HCT116 (cell line): ENCODE results near the gene CRMP1. TPM values are rescaled to one million over a fixed set of nuclear protein-coding genes. Genes with fewer than 3 reads are reported as not detected.

Experiments used
- ATAC-seq: fragments of 200-7000 bp; cut with Tn5 transposase; 2 replicates; pipeline ENCODE4 v1.9.1; 2020; ENCODE audit warnings: mild to moderate bottlenecking, moderate library complexity
- BruUV-seq: library from RNA; stranded (reverse); fragments of 400-500 nt; replicated peaks from 2 replicates; lab custom pipeline; 2021; lab: Mats Ljungman, UMichigan
- CTCF ChIA-PET: fragments of 300-600 bp; sonication (Branson Sonifier 250); formaldehyde crosslinking; loops from one replicate; lab custom pipeline; 2021; ENCODE audit warnings: antibody characterized with exemption; lab: Charles Lee
- POLR2A ChIA-PET: fragments of 300-600, 350-600 bp; sonication (Branson Sonifier 250); formaldehyde crosslinking; loops from one replicate; lab custom pipeline; 2021; ENCODE audit warnings: antibody characterized with exemption; lab: Charles Lee
- RAD21 ChIA-PET, 2 experiments: fragments of 300-600 bp; sonication (Branson Sonifier 250); formaldehyde crosslinking; loops; one replicate each; lab custom pipeline; 2023; ENCODE audit warnings: low total read pairs in 2 of 2; ENCODE audit not compliant: uncharacterized antibody in 2 of 2, unreplicated experiment in 2 of 2, low non-redundant PET in 1 of 2; lab: Charles Lee
- DNase-seq: peaks from one replicate; pipeline ENCODE4 v3.0.0-alpha.2; 2010; ENCODE audit warnings: low read depth, low spot score
- H2AFZ ChIP-seq: fragments of 200-600 bp; shearing (Covaris generic), sonication (generic); 2 replicates; pipeline ENCODE4 v1.6.1; 2017; ENCODE audit warnings: low read depth, mixed run types, mixed read lengths, antibody characterized with exemption, low read length; ENCODE audit not compliant: poor library complexity, severe bottlenecking
- H3K27ac ChIP-seq: 2 replicates; pipeline ENCODE4 v1.5.1; 2012; ENCODE audit warnings: low read depth, low read length
- H3K27me3 ChIP-seq: fragments of 200-600 bp; sonication (generic); 2 replicates; pipeline ENCODE4 v1.6.1; 2016; ENCODE audit warnings: mixed run types, low read length, mixed read lengths; ENCODE audit not compliant: insufficient read depth
- H3K36me3 ChIP-seq, 2 experiments: fragments of 200-500 bp in 1 of 2; fragments of 200-600 bp in 1 of 2; sonication (Bioruptor generic) in 1 of 2; sonication (generic) in 1 of 2; 2 replicates each; pipeline versions ENCODE4 v1.5.1 to v1.6.1; 2014 to 2016; ENCODE audit warnings: low read length in 2 of 2, inconsistent platforms in 1 of 2, mixed read lengths in 1 of 2, mixed run types in 1 of 2; ENCODE audit not compliant: insufficient read depth in 2 of 2, control insufficient read depth in 1 of 2
- H3K4me1 ChIP-seq, 2 experiments: fragments of 200-600 bp in 1 of 2; sonication (generic) in 1 of 2; 2 replicates each; pipeline versions ENCODE4 v1.5.1 to v1.6.1; 2012 to 2017; ENCODE audit warnings: low read length in 2 of 2, inconsistent platforms in 1 of 2, mild to moderate bottlenecking in 1 of 2, mixed read lengths in 1 of 2, mixed run types in 1 of 2, moderate library complexity in 1 of 2; ENCODE audit not compliant: insufficient read depth in 2 of 2, control insufficient read depth in 1 of 2
- H3K4me2 ChIP-seq: fragments of 200-600 bp; sonication (generic); 2 replicates; pipeline ENCODE4 v1.6.1; 2017; ENCODE audit warnings: mixed run types, low read length, mixed read lengths
- H3K4me3 ChIP-seq, 2 experiments: fragments of 200-600 bp in 1 of 2; sonication (generic) in 1 of 2; replicated peaks in 1 of 2; 2 replicates each; pipeline ENCODE4 v1.5.1; 2011 to 2016; ENCODE audit warnings: low read length in 2 of 2, control low read depth in 1 of 2, low read depth in 1 of 2, mild to moderate bottlenecking in 1 of 2, mixed read lengths in 1 of 2, mixed run types in 1 of 2
- H3K79me2 ChIP-seq: fragments of 200-600 bp; sonication (generic); 2 replicates; pipeline ENCODE4 v1.6.1; 2017; ENCODE audit warnings: mild to moderate bottlenecking, mixed run types, low read length, moderate library complexity, mixed read lengths; ENCODE audit not compliant: insufficient read depth
- H3K9ac ChIP-seq: fragments of 200-600 bp; sonication (generic); 2 replicates; pipeline ENCODE4 v1.6.1; 2016; ENCODE audit warnings: low read length, mixed read lengths
- H3K9me2 ChIP-seq: fragments of 200-600 bp; sonication (generic), shearing (Covaris generic); 2 replicates; pipeline ENCODE4 v1.6.1; 2017; ENCODE audit warnings: mixed run types, mild to moderate bottlenecking, moderate library complexity; ENCODE audit not compliant: insufficient read depth
- H3K9me3 ChIP-seq, 2 experiments: fragments of 200-500 bp in 1 of 2; fragments of 200-600 bp in 1 of 2; sonication (Bioruptor generic) in 1 of 2; sonication (generic) in 1 of 2; 2 replicates each; pipeline ENCODE4 v1.6.1; 2014 to 2017; ENCODE audit warnings: low read length in 2 of 2, mixed read lengths in 2 of 2, inconsistent platforms in 1 of 2, low read depth in 1 of 2, mild to moderate bottlenecking in 1 of 2, mixed run types in 1 of 2, moderate library complexity in 1 of 2; ENCODE audit not compliant: control insufficient read depth in 1 of 2, insufficient read depth in 1 of 2
- H4K20me1 ChIP-seq: fragments of 200-600 bp; sonication (generic), shearing (Covaris generic); 2 replicates; pipeline ENCODE4 v1.6.1; 2017; ENCODE audit warnings: mixed run types, mild to moderate bottlenecking, moderate library complexity; ENCODE audit not compliant: insufficient read depth
- CBX3 ChIP-seq: IDR thresholded peaks from 2 replicates; pipeline ENCODE4 v1.6.1; 2012; ENCODE audit warnings: low read depth
- CEBPB ChIP-seq: IDR thresholded peaks from 2 replicates; pipeline ENCODE4 v1.6.1; 2012; ENCODE audit warnings: low read depth
- EZH2 ChIP-seq: fragments of 200-600 bp; sonication (generic); IDR thresholded peaks from 2 replicates; pipeline ENCODE4 v1.6.1; 2017; ENCODE audit warnings: antibody characterized with exemption, mixed run types
- EZH2phosphoT487 ChIP-seq: fragments of 200-600 bp; IDR thresholded peaks from 2 replicates; pipeline ENCODE4 v1.6.1; 2018; ENCODE audit warnings: antibody characterized with exemption, borderline replicate concordance
- JUND ChIP-seq: IDR thresholded peaks from 2 replicates; pipeline ENCODE4 v1.6.1; 2012
- POLR2AphosphoS5 ChIP-seq: IDR thresholded peaks from 2 replicates; pipeline ENCODE4 v1.6.1; 2011; ENCODE audit warnings: mild to moderate bottlenecking, low read depth, low read length, moderate library complexity
- REST ChIP-seq: IDR thresholded peaks from 2 replicates; pipeline ENCODE4 v1.6.1; 2012; ENCODE audit warnings: low read depth
- SIN3A ChIP-seq: IDR thresholded peaks from 2 replicates; pipeline ENCODE4 v1.6.1; 2012; ENCODE audit warnings: low read depth
- ZNF274 ChIP-seq: fragments of 200-500 bp; sonication (Bioruptor generic); IDR thresholded peaks from 2 replicates; pipeline ENCODE4 v1.6.1; 2014; ENCODE audit warnings: mild to moderate bottlenecking, low read depth, low read length, inconsistent platforms
- intact Hi-C: fragments of 100-400 bp; cut with micrococcal nuclease; formaldehyde crosslinking; loops from 2 replicates; pipeline ENCODE4 v1.10.0; 2022
- total RNA-seq: library from RNA; stranded (reverse); gene quantifications from one replicate; pipeline ENCODE4 v1.2.1, GENCODE V29; 2021; ENCODE audit not compliant: unreplicated experiment
- TF ChIP-seq, protein P1 (sequence below): IDR thresholded peaks from 2 replicates; pipeline ENCODE4 v1.6.1; 2012
- TF ChIP-seq, protein P2 (sequence below): IDR thresholded peaks from 2 replicates; pipeline ENCODE4 v1.6.1; 2011; ENCODE audit warnings: mild to moderate bottlenecking, low read length, moderate library complexity; ENCODE audit not compliant: insufficient replicate concordance; ENCODE audit errors: extremely low read depth
- TF ChIP-seq, protein P3 (sequence below), 3 experiments: fragments of 200-600 bp in 1 of 3; sonication (generic) in 1 of 3; IDR thresholded peaks in 2 of 3; conservative IDR thresholded peaks in 1 of 3; 2 replicates each; pipeline ENCODE4 v1.5.1; 2012 to 2017; ENCODE audit warnings: low read depth in 2 of 3, low read length in 2 of 3, antibody characterized with exemption in 1 of 3, borderline replicate concordance in 1 of 3, control low read depth in 1 of 3, mild to moderate bottlenecking in 1 of 3, mixed read lengths in 1 of 3, mixed run types in 1 of 3, moderate library complexity in 1 of 3; ENCODE audit not compliant: insufficient read depth in 1 of 3

CRMP1 gene
- total RNA-seq, 1 experiment from 2014 or later, result not detected

- TF ChIP-seq REST (no peak), CEBPB (no peak), CBX3 (no peak)
- TF ChIP-seq, protein P1, sequence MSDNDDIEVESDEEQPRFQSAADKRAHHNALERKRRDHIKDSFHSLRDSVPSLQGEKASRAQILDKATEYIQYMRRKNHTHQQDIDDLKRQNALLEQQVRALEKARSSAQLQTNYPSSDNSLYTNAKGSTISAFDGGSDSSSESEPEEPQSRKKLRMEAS, result no peak
Measured at GRCh38 chr4:5784960-5785611, 107.8 kb downstream of the CRMP1 start (continued).

GRCh38 chr4:5784021-5784420 lies 108.9 kb downstream of the CRMP1 start:
- ChIA-PET RAD21 (no interaction called here), CTCF (no interaction called here), POLR2A (no interaction called here)
- Histone ChIP-seq H3K4me1 (no peaks in the 10 kb centered on the region), H3K4me3 (no peak overlapping the region), H3K9me3 (no peaks in the 10 kb centered on the region), H3K27ac (no peak overlapping the region), H3K36me3 (no peaks in the 10 kb centered on the region), H2AFZ (no peak overlapping the region), H3K9me2 (no peaks in the 10 kb centered on the region), H3K9ac (no peak overlapping the region), H3K27me3 (no peaks in the 10 kb centered on the region), H4K20me1 (no peaks in the 10 kb centered on the region), H3K79me2 (no peaks in the 10 kb centered on the region), H3K4me2 (no peak overlapping the region)
- BruUV-seq, result no TSS peak
- no peak for ATAC-seq
- intact Hi-C loops, result no loop called here
- no peak for TF ChIP-seq CBX3
- TF ChIP-seq EZH2phosphoT487, result no peak
- TF ChIP-seq, protein P2, sequence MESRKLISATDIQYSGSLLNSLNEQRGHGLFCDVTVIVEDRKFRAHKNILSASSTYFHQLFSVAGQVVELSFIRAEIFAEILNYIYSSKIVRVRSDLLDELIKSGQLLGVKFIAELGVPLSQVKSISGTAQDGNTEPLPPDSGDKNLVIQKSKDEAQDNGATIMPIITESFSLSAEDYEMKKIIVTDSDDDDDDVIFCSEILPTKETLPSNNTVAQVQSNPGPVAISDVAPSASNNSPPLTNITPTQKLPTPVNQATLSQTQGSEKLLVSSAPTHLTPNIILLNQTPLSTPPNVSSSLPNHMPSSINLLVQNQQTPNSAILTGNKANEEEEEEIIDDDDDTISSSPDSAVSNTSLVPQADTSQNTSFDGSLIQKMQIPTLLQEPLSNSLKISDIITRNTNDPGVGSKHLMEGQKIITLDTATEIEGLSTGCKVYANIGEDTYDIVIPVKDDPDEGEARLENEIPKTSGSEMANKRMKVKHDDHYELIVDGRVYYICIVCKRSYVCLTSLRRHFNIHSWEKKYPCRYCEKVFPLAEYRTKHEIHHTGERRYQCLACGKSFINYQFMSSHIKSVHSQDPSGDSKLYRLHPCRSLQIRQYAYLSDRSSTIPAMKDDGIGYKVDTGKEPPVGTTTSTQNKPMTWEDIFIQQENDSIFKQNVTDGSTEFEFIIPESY, result no peak
- TF ChIP-seq ZNF274, result no peak
- TF ChIP-seq, protein P3, sequence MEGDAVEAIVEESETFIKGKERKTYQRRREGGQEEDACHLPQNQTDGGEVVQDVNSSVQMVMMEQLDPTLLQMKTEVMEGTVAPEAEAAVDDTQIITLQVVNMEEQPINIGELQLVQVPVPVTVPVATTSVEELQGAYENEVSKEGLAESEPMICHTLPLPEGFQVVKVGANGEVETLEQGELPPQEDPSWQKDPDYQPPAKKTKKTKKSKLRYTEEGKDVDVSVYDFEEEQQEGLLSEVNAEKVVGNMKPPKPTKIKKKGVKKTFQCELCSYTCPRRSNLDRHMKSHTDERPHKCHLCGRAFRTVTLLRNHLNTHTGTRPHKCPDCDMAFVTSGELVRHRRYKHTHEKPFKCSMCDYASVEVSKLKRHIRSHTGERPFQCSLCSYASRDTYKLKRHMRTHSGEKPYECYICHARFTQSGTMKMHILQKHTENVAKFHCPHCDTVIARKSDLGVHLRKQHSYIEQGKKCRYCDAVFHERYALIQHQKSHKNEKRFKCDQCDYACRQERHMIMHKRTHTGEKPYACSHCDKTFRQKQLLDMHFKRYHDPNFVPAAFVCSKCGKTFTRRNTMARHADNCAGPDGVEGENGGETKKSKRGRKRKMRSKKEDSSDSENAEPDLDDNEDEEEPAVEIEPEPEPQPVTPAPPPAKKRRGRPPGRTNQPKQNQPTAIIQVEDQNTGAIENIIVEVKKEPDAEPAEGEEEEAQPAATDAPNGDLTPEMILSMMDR (IDR thresholded peaks at IDR 0.05 in 2 of 3, conservative IDR thresholded peaks at IDR 0.05 in 1 of 3; ENCODE audit: borderline replicate concordance in 1 of 3, insufficient read depth in 1 of 3, low read depth in 2 of 3, low read length in 2 of 3), result no peak
- TF ChIP-seq EZH2, result no peak
- no peak for TF ChIP-seq JUND
- TF ChIP-seq SIN3A, result no peak
- no peak for TF ChIP-seq POLR2AphosphoS5
- TF ChIP-seq, protein P1, result no peak
- no peak for DNase-seq
